WTC11 (cell line): ENCODE data around the gene SMOC1.

ENCODE experiments used
- ATF1 ChIP-seq: sonication (generic); formaldehyde crosslinking; IDR thresholded peaks from 2 replicates; pipeline ENCODE4 v1.8.1; 2023; ENCODE audit warnings: mild to moderate bottlenecking, moderate library complexity, missing genetic modification reagents
- CREB1 ChIP-seq: sonication (generic); formaldehyde crosslinking; IDR thresholded peaks from 2 replicates; pipeline ENCODE4 v1.8.0; 2023; ENCODE audit warnings: mild to moderate bottlenecking, missing genetic modification reagents
- E2F4 ChIP-seq: sonication (generic); formaldehyde crosslinking; IDR thresholded peaks from 2 replicates; pipeline ENCODE4 v1.8.1; 2022; ENCODE audit warnings: low read depth, mild to moderate bottlenecking, moderate library complexity, missing genetic modification reagents, borderline replicate concordance
- NFATC4 ChIP-seq: fragments of 250-450 bp; sonication (Bioruptor Pico); IDR thresholded peaks from 2 replicates; pipeline ENCODE4 v1.9.0; 2021; ENCODE audit warnings: mild to moderate bottlenecking
- NR2C2 ChIP-seq: sonication (generic); formaldehyde crosslinking; IDR thresholded peaks from 2 replicates; pipeline ENCODE4 v1.8.0; 2022; ENCODE audit warnings: mild to moderate bottlenecking, missing genetic modification reagents
- PRRX2 ChIP-seq: fragments of 250-450 bp; sonication (Bioruptor Pico); IDR thresholded peaks from 2 replicates; pipeline ENCODE4 v1.8.0; 2021; ENCODE audit warnings: mild to moderate bottlenecking
- RORB ChIP-seq: fragments of 250-450 bp; sonication (Bioruptor Pico); IDR thresholded peaks from 2 replicates; pipeline ENCODE4 v1.9.0; 2021; ENCODE audit warnings: mild to moderate bottlenecking
- TF ChIP-seq, protein P1 (sequence below): fragments of 200-600 bp; IDR thresholded peaks from 2 replicates; pipeline ENCODE4 v1.8.0; 2022; ENCODE audit warnings: antibody characterized with exemption

DNA sequence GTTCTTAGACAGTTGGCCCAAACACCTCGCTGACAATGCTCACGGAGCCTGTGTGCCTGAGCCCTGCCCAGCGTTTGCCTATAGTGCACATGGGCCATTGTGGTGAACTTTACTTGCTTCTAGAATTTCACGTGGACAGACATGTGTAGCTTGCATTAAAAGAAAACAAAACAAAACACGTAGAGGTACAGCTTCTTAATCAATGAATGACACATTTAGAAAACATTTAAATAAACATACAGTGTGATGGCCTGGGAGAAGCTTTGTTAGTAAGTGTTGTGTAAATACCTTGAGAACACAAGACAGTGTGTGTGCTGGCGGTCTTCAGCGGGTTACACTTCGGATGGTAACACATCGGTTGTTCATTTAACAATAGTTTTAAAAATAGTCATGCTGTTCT is 38.1 kb downstream of the SMOC1 start:
- TF ChIP-seq NFATC4 (CRISPR knock-in tag) (no peak), NR2C2 (CRISPR knock-in tag) (no peak), PRRX2 (CRISPR knock-in tag) (no peak), CREB1 (CRISPR knock-in tag) (no peak), RORB (CRISPR knock-in tag) (no peak), E2F4 (no peak), ATF1 (no peak)
- TF ChIP-seq, protein P1, sequence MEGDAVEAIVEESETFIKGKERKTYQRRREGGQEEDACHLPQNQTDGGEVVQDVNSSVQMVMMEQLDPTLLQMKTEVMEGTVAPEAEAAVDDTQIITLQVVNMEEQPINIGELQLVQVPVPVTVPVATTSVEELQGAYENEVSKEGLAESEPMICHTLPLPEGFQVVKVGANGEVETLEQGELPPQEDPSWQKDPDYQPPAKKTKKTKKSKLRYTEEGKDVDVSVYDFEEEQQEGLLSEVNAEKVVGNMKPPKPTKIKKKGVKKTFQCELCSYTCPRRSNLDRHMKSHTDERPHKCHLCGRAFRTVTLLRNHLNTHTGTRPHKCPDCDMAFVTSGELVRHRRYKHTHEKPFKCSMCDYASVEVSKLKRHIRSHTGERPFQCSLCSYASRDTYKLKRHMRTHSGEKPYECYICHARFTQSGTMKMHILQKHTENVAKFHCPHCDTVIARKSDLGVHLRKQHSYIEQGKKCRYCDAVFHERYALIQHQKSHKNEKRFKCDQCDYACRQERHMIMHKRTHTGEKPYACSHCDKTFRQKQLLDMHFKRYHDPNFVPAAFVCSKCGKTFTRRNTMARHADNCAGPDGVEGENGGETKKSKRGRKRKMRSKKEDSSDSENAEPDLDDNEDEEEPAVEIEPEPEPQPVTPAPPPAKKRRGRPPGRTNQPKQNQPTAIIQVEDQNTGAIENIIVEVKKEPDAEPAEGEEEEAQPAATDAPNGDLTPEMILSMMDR, result no peak
